HG03025 (cell line): ENCODE measurements around the gene AGBL1.

ENCODE experiments used
- ATAC-seq: cut with Tn5 transposase; IDR thresholded peaks from one replicate; pipeline ENCODE4 v1.9.1; 2021; ENCODE audit warnings: mild to moderate bottlenecking, moderate library complexity; ENCODE audit not compliant: unreplicated experiment, low FRiP score

The AGBL1 gene

GRCh38 chr15:86623236-86623635 lies 543.6 kb downstream of the AGBL1 start:
- no peak for ATAC-seq

GRCh38 chr15:86624261-86625036 lies 544.8 kb downstream of the AGBL1 start:
- no peak for ATAC-seq

GRCh38 chr15:86629409-86630356 lies 550.0 kb downstream of the AGBL1 start:
- ATAC-seq: no peak

- no peak for ATAC-seq
Observed at GRCh38 chr15:86630946-86631345, 551.3 kb downstream of the AGBL1 start.

GRCh38 chr15:86634146-86634545 lies 554.5 kb downstream of the AGBL1 start:
- no peak for ATAC-seq

GRCh38 chr15:86634992-86635638 lies 555.4 kb downstream of the AGBL1 start:
- no peak for ATAC-seq

- no peak for ATAC-seq
Observed at GRCh38 chr15:86644339-86644738, 564.7 kb downstream of the AGBL1 start.

GRCh38 chr15:86645925-86646500 lies 566.3 kb downstream of the AGBL1 start:
- no peak for ATAC-seq

GRCh38 chr15:86647810-86648440 lies 568.3 kb downstream of the AGBL1 start:
- no peak for ATAC-seq

- ATAC-seq: no peak
Observed at GRCh38 chr15:86649277-86649676, 569.6 kb downstream of the AGBL1 start.

- no peak for ATAC-seq
Observed at GRCh38 chr15:86650094-86650493, 570.4 kb downstream of the AGBL1 start.

GRCh38 chr15:86653344-86654197 lies 573.9 kb downstream of the AGBL1 start:
- ATAC-seq: no peak

- ATAC-seq: no peak
Observed at GRCh38 chr15:86654501-86654900, 574.8 kb downstream of the AGBL1 start.

- no peak for ATAC-seq
Observed at GRCh38 chr15:86657305-86657704, 577.6 kb downstream of the AGBL1 start.

- no peak for ATAC-seq
Observed at GRCh38 chr15:86659724-86660411, 580.2 kb downstream of the AGBL1 start.

GRCh38 chr15:86661580-86661979 lies 581.9 kb downstream of the AGBL1 start:
- no peak for ATAC-seq

GRCh38 chr15:86663304-86663703 lies 583.6 kb downstream of the AGBL1 start:
- ATAC-seq: no peak

- ATAC-seq: no peak
Observed at GRCh38 chr15:86663979-86664378, 584.3 kb downstream of the AGBL1 start.

- ATAC-seq: no peak
Observed at GRCh38 chr15:86664581-86664980, 584.9 kb downstream of the AGBL1 start.
